Heart right ventricle (tissue), 16 donors: ENCODE data around the gene KRT5. TPM values are rescaled to one million over a fixed set of nuclear protein-coding genes. Genes with fewer than 3 reads are reported as not detected.

ENCODE experiments used
- ATAC-seq, 8 donors: fragments of 200-7000 bp; cut with Tn5 transposase; one replicate each; pipeline ENCODE4 v1.9.1; 2020; ENCODE audit warnings: mild to moderate bottlenecking in 8 of 8, moderate library complexity in 8 of 8, moderate number of reproducible peaks in 1 of 8
- DNase-seq, 2 donors: peaks; one replicate each; pipeline ENCODE4 v3.0.0-alpha.2; 2020
- H3K27ac ChIP-seq, 10 donors: fragments of 200-600 bp; sonication (generic) in 2 of 10; one replicate each; pipeline versions ENCODE4 v1.5.0 to v1.8.0; 2020 to 2022; ENCODE audit warnings: mild to moderate bottlenecking in 3 of 10
- H3K27me3 ChIP-seq, 7 donors: fragments of 200-600 bp; one replicate each; pipeline ENCODE4 v1.8.0; 2021 to 2022; ENCODE audit warnings: mild to moderate bottlenecking in 2 of 7
- H3K36me3 ChIP-seq, 9 donors: fragments of 200-600 bp; sonication (generic) in 1 of 9; one replicate each; pipeline versions ENCODE4 v1.5.0 to v1.8.0; 2020 to 2022; ENCODE audit warnings: mild to moderate bottlenecking in 2 of 9
- H3K4me1 ChIP-seq, 9 donors: fragments of 200-600 bp; sonication (generic) in 1 of 9; one replicate each; pipeline versions ENCODE4 v1.5.0 to v1.8.0; 2020 to 2022; ENCODE audit warnings: mild to moderate bottlenecking in 4 of 9
- H3K4me3 ChIP-seq, 10 donors: fragments of 200-600 bp; sonication (generic) in 2 of 10; one replicate each; pipeline versions ENCODE4 v1.5.0 to v1.8.0; 2020 to 2022; ENCODE audit warnings: mild to moderate bottlenecking in 7 of 10, moderate library complexity in 2 of 10
- H3K9me3 ChIP-seq, 11 donors: fragments of 200-600 bp in 10 of 11; sonication (generic) in 2 of 11; one replicate each; pipeline versions ENCODE4 v1.5.0 to v1.8.0; 2013 to 2022; ENCODE audit warnings: mild to moderate bottlenecking in 2 of 11, control low read depth in 1 of 11, moderate library complexity in 1 of 11
- CTCF ChIP-seq, 9 donors: fragments of 200-600 bp; sonication (generic) in 2 of 9; IDR thresholded peaks; one replicate each; pipeline versions ENCODE4 v1.5.0 to v1.8.0; 2021 to 2022; ENCODE audit warnings: antibody characterized with exemption in 9 of 9, mild to moderate bottlenecking in 5 of 9, moderate library complexity in 1 of 9
- WGBS, 2 donors: extraction: QIAGEN DNeasy Blood & Tissue Kit; methylation state at CpG; one replicate each; pipeline ENCODE4 v1.1.7; 2013; ENCODE audit warnings: inconsistent platforms in 1 of 2; 5-methylcytosine and 5-hydroxymethylcytosine counted together
- intact Hi-C, 10 donors: fragments of 100-400 bp; cut with DNase I; formaldehyde crosslinking; loops; one replicate each; pipeline versions ENCODE4 v1.11.1 to v1.14.2; 2022
- polyA plus RNA-seq, 2 donors: library from polyadenylated mRNA; stranded (reverse); fragments of 200-250 nt; gene quantifications; one replicate each; pipeline ENCODE4 v1.2.3, GENCODE V29; 2013
- total RNA-seq, 10 donors: library from RNA; stranded (reverse); fragmentation: NEBNext Ultra II Directional in 3 of 10; extraction: Animal tissue kit (Norgen Biotek cat#: 25700) in 3 of 10; gene quantifications; one replicate each; pipeline versions ENCODE4 v1.2.1 to v1.2.4, GENCODE V29; 2021 to 2023
- donor health status: Arrhythmogenic right ventricular cardiomyopathy.
- donor health status: ischemic (EF 13 %, LVEDD 7.1; RV severe dilation, severe dysfunction).
- donor health status: healthy with polysubstance abuse.
- donor health status: DM: no; HTN: yes; CAD: no.
- donor health status: DM: no; HTN: no; CAD: no.
- donor health status: ischemic (EF 25% LVEDD 6.9; RV normal size, moderate dysfunction).
- donor health status: ischemic (EF 25% LVEDD 5.7; RV mildly dilated, moderate dysfunction).
- donor health status: healthy.
- donor health status: DM: yes; HTN: yes; CAD: no.
- donor health status: Ischemic cardiomyopathy.
- donor health status: ischemic (EF 35%, LVEDD 5.7; RV mildly dilated, moderate dysfunction).
- donor health status: nonischemic (EF 11% LVEDD 7.7; RV severe dilation, severe dysfunction).
- donor health status: DM: yes; HTN: yes; CAD: no.
- donor health status: PGD.
- donor health status: ischemic (EF 29% LVEDD 5.4; RV normal size, mild dysfunction).
- donor health status: nonischemic (EF 23%, LVEDD 6.1; RV moderate dilation, normal function).

Gene KRT5
- total and polyA plus RNA-seq, 12 donors, result 0.25 to 1.5 (median 0.67) TPM; not detected in 8

GRCh38 chr12:52499806-52500560 is 20.2 kb downstream of the KRT5 start:
- ATAC-seq (no peak), DNase-seq (no peak)
- Histone ChIP-seq H3K4me3 (no peak overlapping the region), H3K27ac (no peak overlapping the region), H3K9me3 (peaks cover 0 to 7% (median 0%) of the 10 kb centered on the region in 11 donors), H3K27me3 (peaks cover 0 to 17% (median 4%) of the 10 kb centered on the region in 7 donors), H3K4me1 (peaks cover 0 to 20% (median 6%) of the 10 kb centered on the region in 9 donors), H3K36me3 (no peaks in the 10 kb centered on the region)
- intact Hi-C loops, result loop anchor here in 5 of 10 donors (10.0 kb wide), 3 partner anchors 115 to 345 kb away; partner anchors contain the start of gene KRT84 (in 1 of the 5)
- 77 to 82% methylated on average over 5 of the region's 5 CpGs for WGBS, 2 donors
- TF ChIP-seq CTCF (IDR thresholded peaks at IDR 0.05), result no peak

GRCh38 chr12:52498946-52499345 is 21.2 kb downstream of the KRT5 start:
- intact Hi-C loops, result loop anchor here in 1 of 10 donors (10.0 kb wide), 1 partner anchor 114 kb away; the partner anchor contains the start of gene KRT84
- TF ChIP-seq CTCF (IDR thresholded peaks at IDR 0.05), result no peak

GRCh38 chr12:52497975-52498374 is 22.2 kb downstream of the KRT5 start:
- H3K9me3 ChIP-seq, result peaks cover 0 to 6% (median 0%) of the 10 kb centered on the region in 11 donors
- peaks cover 0 to 33% (median 6%) of the 10 kb centered on the region in 9 donors for H3K4me1 ChIP-seq
- no peak overlapping the region for H3K4me3 ChIP-seq
- intact Hi-C loops, result loop anchor here in 1 of 10 donors (10.0 kb wide), 1 partner anchor 113 kb away; the partner anchor contains the start of gene KRT84
- no peaks in the 10 kb centered on the region for H3K36me3 ChIP-seq
- ATAC-seq (no peak), DNase-seq (no peak)
- 90 to 91% methylated on average over 7 of the region's 7 CpGs for WGBS, 2 donors
- H3K27me3 ChIP-seq, result peaks cover 0 to 24% (median 7%) of the 10 kb centered on the region in 7 donors
- no peak for TF ChIP-seq CTCF (IDR thresholded peaks at IDR 0.05)
- no peak overlapping the region for H3K27ac ChIP-seq

More at GRCh38 chr12:52498946-52499345, 21.2 kb downstream of the KRT5 start:
- 46 to 47% methylated on average over 1 of the region's 1 CpG for WGBS, 2 donors
- peaks cover 0 to 24% (median 0%) of the 10 kb centered on the region in 7 donors for H3K27me3 ChIP-seq
- DNase-seq, result no peak
- ATAC-seq, result no peak
- H3K9me3 ChIP-seq, result peaks cover 0 to 7% (median 0%) of the 10 kb centered on the region in 11 donors
- no peak overlapping the region for H3K4me3 ChIP-seq
- no peaks in the 10 kb centered on the region for H3K36me3 ChIP-seq
- no peak overlapping the region for H3K27ac ChIP-seq
- H3K4me1 ChIP-seq, result peaks cover 0 to 30% (median 6%) of the 10 kb centered on the region in 9 donors

DNA sequence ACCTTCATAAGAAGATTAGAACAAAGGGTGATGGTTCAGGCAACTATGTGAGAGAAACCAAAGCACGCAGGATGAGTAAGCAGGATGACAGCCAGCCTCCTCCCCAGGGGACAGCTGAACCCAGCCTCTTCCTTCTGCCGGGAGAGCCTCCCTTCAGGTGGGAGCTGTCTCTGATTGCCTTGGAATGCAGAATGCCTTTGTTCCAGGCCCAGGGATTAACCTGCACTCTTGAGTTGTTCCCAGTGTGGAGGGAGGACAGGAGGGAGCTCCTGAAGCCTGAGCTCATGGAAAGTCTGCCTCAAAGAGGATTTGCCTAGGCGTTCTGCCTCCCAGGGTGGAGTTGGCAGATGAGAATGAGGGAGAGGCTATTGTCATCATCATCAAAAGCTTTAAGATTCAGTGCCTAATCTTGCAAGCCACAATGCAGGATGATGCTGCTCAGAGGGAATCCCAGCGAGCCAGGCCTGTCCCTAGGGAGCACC is 23.6 kb downstream of the KRT5 start:
- H3K9me3 ChIP-seq, result no peaks in the 10 kb centered on the region
- TF ChIP-seq CTCF (IDR thresholded peaks at IDR 0.05), result no peak
- peak in 2 of 8 donors; percentile 17 to 36 for ATAC-seq
- intact Hi-C loops, result loop anchor here in 1 of 10 donors (10.0 kb wide), 1 partner anchor 112 kb away; the partner anchor contains the start of gene KRT84
- WGBS, 2 donors, result 54 to 62% methylated on average over 4 of the region's 4 CpGs
- no peak overlapping the region for H3K4me3 ChIP-seq
- no peak overlapping the region for H3K27ac ChIP-seq
- peaks cover 0 to 25% (median 14%) of the 10 kb centered on the region in 7 donors for H3K27me3 ChIP-seq
- H3K36me3 ChIP-seq, result no peaks in the 10 kb centered on the region
- peaks cover 0 to 33% (median 6%) of the 10 kb centered on the region in 9 donors for H3K4me1 ChIP-seq
- DNase-seq, result no peak
